ENCODE results near the gene NLK.

DNA sequence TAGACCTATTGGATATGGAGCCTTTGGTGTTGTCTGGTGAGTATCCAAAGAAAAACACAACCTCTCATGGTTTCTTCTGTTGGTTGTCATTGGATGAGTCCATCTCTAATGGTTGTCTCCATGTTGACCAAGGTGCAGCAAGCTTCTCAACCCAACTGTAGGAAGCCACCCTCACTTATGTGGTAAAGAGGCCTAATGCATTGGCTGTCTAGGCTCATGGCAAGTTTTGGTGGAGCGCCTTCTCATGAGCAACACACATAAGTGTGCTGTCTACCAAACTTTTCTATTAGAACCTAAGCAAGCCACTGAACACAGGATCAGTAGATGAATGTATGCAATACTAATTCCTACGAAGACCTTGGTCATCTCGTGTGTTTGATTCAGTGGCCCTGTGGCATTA is 819 bp downstream of the NLK start:
- TF ChIP-seq CTCF (IDR thresholded peaks at IDR 0.05 in 2 of 3, conservative IDR thresholded peaks at IDR 0.05 in 1 of 3; ENCODE audit: borderline replicate concordance in 1 of 3, insufficient read depth in 1 of 3, low read depth in 2 of 3, low read length in 2 of 3) (no peak), POLR2AphosphoS5 (IDR thresholded peaks at IDR 0.05; ENCODE audit: low read depth, low read length) (no peak), EZH2 (IDR thresholded peaks at IDR 0.05) (no peak), TCF7L2 (IDR thresholded peaks at IDR 0.05; ENCODE audit: borderline replicate concordance, extremely low read depth, insufficient read depth, insufficient read length) (no peak), SRF (IDR thresholded peaks at IDR 0.05; ENCODE audit: low read depth) (no peak), POLR2A (IDR thresholded peaks at IDR 0.05; ENCODE audit: borderline replicate concordance, extremely low read depth, insufficient read depth, insufficient read length) (no peak), RAD21 (IDR thresholded peaks at IDR 0.05; ENCODE audit: low read depth) (no peak)
- TF ChIP-seq, protein P1, sequence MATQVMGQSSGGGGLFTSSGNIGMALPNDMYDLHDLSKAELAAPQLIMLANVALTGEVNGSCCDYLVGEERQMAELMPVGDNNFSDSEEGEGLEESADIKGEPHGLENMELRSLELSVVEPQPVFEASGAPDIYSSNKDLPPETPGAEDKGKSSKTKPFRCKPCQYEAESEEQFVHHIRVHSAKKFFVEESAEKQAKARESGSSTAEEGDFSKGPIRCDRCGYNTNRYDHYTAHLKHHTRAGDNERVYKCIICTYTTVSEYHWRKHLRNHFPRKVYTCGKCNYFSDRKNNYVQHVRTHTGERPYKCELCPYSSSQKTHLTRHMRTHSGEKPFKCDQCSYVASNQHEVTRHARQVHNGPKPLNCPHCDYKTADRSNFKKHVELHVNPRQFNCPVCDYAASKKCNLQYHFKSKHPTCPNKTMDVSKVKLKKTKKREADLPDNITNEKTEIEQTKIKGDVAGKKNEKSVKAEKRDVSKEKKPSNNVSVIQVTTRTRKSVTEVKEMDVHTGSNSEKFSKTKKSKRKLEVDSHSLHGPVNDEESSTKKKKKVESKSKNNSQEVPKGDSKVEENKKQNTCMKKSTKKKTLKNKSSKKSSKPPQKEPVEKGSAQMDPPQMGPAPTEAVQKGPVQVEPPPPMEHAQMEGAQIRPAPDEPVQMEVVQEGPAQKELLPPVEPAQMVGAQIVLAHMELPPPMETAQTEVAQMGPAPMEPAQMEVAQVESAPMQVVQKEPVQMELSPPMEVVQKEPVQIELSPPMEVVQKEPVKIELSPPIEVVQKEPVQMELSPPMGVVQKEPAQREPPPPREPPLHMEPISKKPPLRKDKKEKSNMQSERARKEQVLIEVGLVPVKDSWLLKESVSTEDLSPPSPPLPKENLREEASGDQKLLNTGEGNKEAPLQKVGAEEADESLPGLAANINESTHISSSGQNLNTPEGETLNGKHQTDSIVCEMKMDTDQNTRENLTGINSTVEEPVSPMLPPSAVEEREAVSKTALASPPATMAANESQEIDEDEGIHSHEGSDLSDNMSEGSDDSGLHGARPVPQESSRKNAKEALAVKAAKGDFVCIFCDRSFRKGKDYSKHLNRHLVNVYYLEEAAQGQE (IDR thresholded peaks at IDR 0.05; ENCODE audit: low read depth): no peak

Measured in HCT116 (cell line).